EH (cell line): ENCODE data around the gene OSBPL2.

Experiments used
- DNase-seq: peaks from one replicate; pipeline ENCODE4 v3.0.0-alpha.2; 2015; ENCODE audit warnings: low read depth

The OSBPL2 gene

GRCh38 chr20:62313460-62314338 is 75.4 kb downstream of the OSBPL2 start:
- no peak for DNase-seq

- DNase-seq, result no peak
Measured at GRCh38 chr20:62314339-62314638, 76.0 kb downstream of the OSBPL2 start.

GRCh38 chr20:62314711-62315302 is 76.5 kb downstream of the OSBPL2 start:
- no peak for DNase-seq

- no peak for DNase-seq
Measured at GRCh38 chr20:62315773-62316172, 77.5 kb downstream of the OSBPL2 start.

GRCh38 chr20:62316331-62317166 is 78.2 kb downstream of the OSBPL2 start:
- DNase-seq, result no peak

- DNase-seq, result no peak
Measured at GRCh38 chr20:62317167-62317655, 78.9 kb downstream of the OSBPL2 start.

GRCh38 chr20:62318400-62319345 is 80.4 kb downstream of the OSBPL2 start:
- DNase-seq, result no peak

GRCh38 chr20:62319346-62319909 is 81.1 kb downstream of the OSBPL2 start:
- no peak for DNase-seq

- no peak for DNase-seq
Measured at GRCh38 chr20:62320581-62321354, 82.4 kb downstream of the OSBPL2 start.

- DNase-seq, result no peak
Measured at GRCh38 chr20:62321521-62321948, 83.2 kb downstream of the OSBPL2 start.

GRCh38 chr20:62321975-62322374 is 83.7 kb downstream of the OSBPL2 start:
- no peak for DNase-seq

GRCh38 chr20:62322492-62323041 is 84.2 kb downstream of the OSBPL2 start:
- no peak for DNase-seq

- no peak for DNase-seq
Measured at GRCh38 chr20:62323146-62323979, 85.0 kb downstream of the OSBPL2 start.

GRCh38 chr20:62323980-62324906 is 85.9 kb downstream of the OSBPL2 start:
- no peak for DNase-seq

GRCh38 chr20:62325172-62325905 is 87.0 kb downstream of the OSBPL2 start:
- no peak for DNase-seq

GRCh38 chr20:62326559-62326958 is 88.2 kb downstream of the OSBPL2 start:
- DNase-seq, result no peak
